Measurements from ENCODE around the gene CCDC138. TPM values are rescaled to one million over a fixed set of nuclear protein-coding genes. Genes with fewer than 3 reads are reported as not detected.

Gene CCDC138
- total RNA-seq, 2 experiments from 2014 or later: 21.5 to 28.1 TPM

DNA sequence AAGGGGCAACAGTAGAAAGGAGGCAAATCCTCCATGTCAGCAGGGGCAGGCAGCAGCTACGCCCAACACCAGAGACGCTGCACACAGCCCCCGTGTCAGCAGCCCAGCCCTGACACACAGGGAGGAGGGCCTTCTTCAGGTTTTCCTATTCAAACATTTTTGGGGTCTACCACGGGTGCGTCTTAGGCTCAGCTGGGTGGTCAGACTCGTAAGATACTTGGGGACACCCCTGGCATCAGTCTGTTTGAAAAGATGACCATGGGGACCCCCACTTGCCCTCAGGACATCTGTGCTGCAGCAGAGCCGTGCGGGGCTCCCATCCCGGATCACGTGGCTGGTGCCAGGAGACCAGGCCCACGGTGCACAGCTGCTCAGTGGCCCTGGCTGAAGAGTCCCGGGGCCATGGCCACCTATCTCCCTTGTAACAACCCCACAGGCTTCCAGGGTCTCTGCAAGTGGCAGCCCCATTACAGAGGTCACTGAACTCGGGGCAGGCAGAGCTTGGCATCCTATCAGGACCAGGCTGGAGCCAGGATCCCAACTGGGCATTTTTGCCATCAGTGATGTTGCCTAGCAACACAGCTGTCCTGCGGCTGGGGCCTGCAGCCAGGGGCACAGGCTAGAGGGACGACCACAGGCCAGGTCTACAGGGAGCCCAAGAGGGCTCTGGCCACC lies 120.0 kb downstream of the CCDC138 start:
- no peak for DNase-seq (ENCODE audit: low spot score)
- Histone ChIP-seq H3K27ac (ENCODE audit: low read depth, low read length, poor library complexity, severe bottlenecking) (no peak overlapping the region), H3K9me2 (ENCODE audit: insufficient read depth, low read length) (no peaks in the 10 kb centered on the region), H3K36me3 (ENCODE audit: insufficient read depth, low read length) (no peaks in the 10 kb centered on the region), H3K4me3 (ENCODE audit: low read depth, low read length, poor library complexity, severe bottlenecking) (no peak overlapping the region), H3K79me2 (ENCODE audit: insufficient read depth, low read depth, low read length) (no peaks in the 10 kb centered on the region), H2AFZ (ENCODE audit: low read length) (no peak overlapping the region), H3K4me1 (ENCODE audit: insufficient read depth, low read length, poor library complexity, severe bottlenecking) (no peaks in the 10 kb centered on the region), H4K20me1 (ENCODE audit: insufficient read depth, low read length) (no peaks in the 10 kb centered on the region), H3K9me3 (ENCODE audit: low read length) (no peaks in the 10 kb centered on the region), H3K4me2 (ENCODE audit: low read length) (no peak overlapping the region)
- intact Hi-C loops (cut with micrococcal nuclease; ENCODE audit: unreplicated experiment): no loop called here
- POLR2A ChIA-PET: no interaction called here
- CTCF ChIA-PET (ENCODE audit: unreplicated experiment): no interaction called here
- BruUV-seq (replicated peaks): no TSS peak
- TF ChIP-seq, protein P1, sequence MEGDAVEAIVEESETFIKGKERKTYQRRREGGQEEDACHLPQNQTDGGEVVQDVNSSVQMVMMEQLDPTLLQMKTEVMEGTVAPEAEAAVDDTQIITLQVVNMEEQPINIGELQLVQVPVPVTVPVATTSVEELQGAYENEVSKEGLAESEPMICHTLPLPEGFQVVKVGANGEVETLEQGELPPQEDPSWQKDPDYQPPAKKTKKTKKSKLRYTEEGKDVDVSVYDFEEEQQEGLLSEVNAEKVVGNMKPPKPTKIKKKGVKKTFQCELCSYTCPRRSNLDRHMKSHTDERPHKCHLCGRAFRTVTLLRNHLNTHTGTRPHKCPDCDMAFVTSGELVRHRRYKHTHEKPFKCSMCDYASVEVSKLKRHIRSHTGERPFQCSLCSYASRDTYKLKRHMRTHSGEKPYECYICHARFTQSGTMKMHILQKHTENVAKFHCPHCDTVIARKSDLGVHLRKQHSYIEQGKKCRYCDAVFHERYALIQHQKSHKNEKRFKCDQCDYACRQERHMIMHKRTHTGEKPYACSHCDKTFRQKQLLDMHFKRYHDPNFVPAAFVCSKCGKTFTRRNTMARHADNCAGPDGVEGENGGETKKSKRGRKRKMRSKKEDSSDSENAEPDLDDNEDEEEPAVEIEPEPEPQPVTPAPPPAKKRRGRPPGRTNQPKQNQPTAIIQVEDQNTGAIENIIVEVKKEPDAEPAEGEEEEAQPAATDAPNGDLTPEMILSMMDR (conservative IDR thresholded peaks at IDR 0.05; ENCODE audit: low read length): no peak
- TF ChIP-seq EZH2phosphoT487 (IDR thresholded peaks at IDR 0.05; ENCODE audit: borderline replicate concordance, low read depth, low read length): no peak

DNA sequence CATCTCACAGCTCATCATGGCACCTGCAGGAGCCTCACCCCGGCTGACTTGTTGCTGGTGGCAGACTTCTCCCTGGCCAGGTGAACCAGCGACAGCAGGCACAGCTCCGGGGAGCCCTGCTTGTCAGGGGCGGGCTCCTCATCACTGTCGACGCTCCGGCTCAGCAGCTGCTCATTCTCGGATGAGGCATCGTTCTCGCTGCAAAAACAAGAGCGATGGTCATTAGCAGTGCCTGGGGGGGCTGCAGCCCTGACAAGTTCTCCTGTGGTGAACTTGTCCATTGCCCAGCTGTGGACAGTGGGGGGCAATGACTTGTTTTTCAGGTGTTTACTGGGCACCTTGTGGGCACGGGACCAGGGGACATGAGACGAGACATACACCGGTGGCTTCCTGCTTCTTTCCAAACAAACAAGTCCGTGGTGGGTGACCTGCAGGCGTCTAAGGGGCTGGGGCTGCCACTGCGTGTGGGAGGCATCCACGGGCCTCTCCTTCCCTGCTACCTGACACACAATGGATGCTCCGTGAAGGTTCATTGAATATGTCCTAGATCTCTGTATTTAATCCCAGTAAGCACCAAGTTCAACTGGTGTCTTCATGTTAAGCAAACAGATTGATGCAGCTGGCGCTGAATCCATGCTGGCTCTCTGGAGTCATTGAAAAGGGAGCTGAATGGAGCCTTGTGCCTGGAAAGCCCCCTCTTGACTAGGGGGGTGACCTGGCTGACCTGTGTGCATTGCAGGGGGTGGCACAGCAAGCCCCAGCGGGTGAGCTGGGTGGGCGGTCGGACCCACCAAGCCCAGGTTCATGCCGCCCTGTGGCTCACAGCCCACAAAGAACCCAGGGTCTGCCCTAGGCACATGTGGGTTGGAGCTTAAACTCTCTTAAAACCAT lies 121.5 kb downstream of the CCDC138 start:
- ChIA-PET CTCF (ENCODE audit: unreplicated experiment) (interaction anchor here (0.6 kb wide), 1 partner anchor 275 kb away, joined by 3 read pairs; no protein-coding TSS in a partner anchor), POLR2A (no interaction called here)
- no peaks in the 10 kb centered on the region for H3K9me3 ChIP-seq (ENCODE audit: low read length)
- intact Hi-C loops (cut with micrococcal nuclease; ENCODE audit: unreplicated experiment): no loop called here
- DNase-seq (ENCODE audit: low spot score): no peak
- H3K27ac ChIP-seq (ENCODE audit: low read depth, low read length, poor library complexity, severe bottlenecking): no peak overlapping the region
- no peaks in the 10 kb centered on the region for H3K4me1 ChIP-seq (ENCODE audit: insufficient read depth, low read length, poor library complexity, severe bottlenecking)
- no peaks in the 10 kb centered on the region for H4K20me1 ChIP-seq (ENCODE audit: insufficient read depth, low read length)
- H3K4me3 ChIP-seq (ENCODE audit: low read depth, low read length, poor library complexity, severe bottlenecking): no peak overlapping the region
- no peaks in the 10 kb centered on the region for H3K79me2 ChIP-seq (ENCODE audit: insufficient read depth, low read depth, low read length)
- H3K9me2 ChIP-seq (ENCODE audit: insufficient read depth, low read length): no peaks in the 10 kb centered on the region
- no peaks in the 10 kb centered on the region for H3K36me3 ChIP-seq (ENCODE audit: insufficient read depth, low read length)
- H3K4me2 ChIP-seq (ENCODE audit: low read length): no peak overlapping the region
- no TSS peak for BruUV-seq (replicated peaks)
- no peak overlapping the region for H2AFZ ChIP-seq (ENCODE audit: low read length)
- no peak for TF ChIP-seq EZH2phosphoT487 (IDR thresholded peaks at IDR 0.05; ENCODE audit: borderline replicate concordance, low read depth, low read length)
- TF ChIP-seq, protein P1 (conservative IDR thresholded peaks at IDR 0.05; ENCODE audit: low read length): no peak

DNA sequence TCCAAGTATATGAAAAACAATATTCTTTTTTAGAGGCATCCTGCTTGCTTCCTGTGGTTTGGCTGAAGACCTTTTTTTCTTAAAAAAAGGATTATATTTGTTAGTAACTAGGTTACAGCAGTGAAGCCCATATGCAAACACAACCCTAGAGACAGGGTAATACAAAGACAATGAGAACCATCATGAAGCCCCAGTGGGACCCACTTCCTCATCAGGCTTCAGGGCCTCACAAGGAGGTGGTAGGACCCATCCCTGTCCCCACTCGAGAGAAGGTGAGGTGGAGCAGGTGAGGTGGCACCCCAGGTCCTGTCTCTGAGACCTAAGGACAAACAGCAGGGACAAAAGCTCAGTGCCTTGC lies 122.1 kb downstream of the CCDC138 start:
- ChIA-PET CTCF (ENCODE audit: unreplicated experiment) (no interaction called here), POLR2A (no interaction called here)
- TF ChIP-seq, protein P1 (conservative IDR thresholded peaks at IDR 0.05; ENCODE audit: low read length): no peak
- no peak for TF ChIP-seq EZH2phosphoT487 (IDR thresholded peaks at IDR 0.05; ENCODE audit: borderline replicate concordance, low read depth, low read length)
- no peaks in the 10 kb centered on the region for H3K36me3 ChIP-seq (ENCODE audit: insufficient read depth, low read length)
- intact Hi-C loops (cut with micrococcal nuclease; ENCODE audit: unreplicated experiment): no loop called here
- no peak overlapping the region for H3K4me3 ChIP-seq (ENCODE audit: low read depth, low read length, poor library complexity, severe bottlenecking)
- H3K9me2 ChIP-seq (ENCODE audit: insufficient read depth, low read length): no peaks in the 10 kb centered on the region
- H2AFZ ChIP-seq (ENCODE audit: low read length): no peak overlapping the region
- H3K4me2 ChIP-seq (ENCODE audit: low read length): no peak overlapping the region
- DNase-seq (ENCODE audit: low spot score): no peak
- H3K9me3 ChIP-seq (ENCODE audit: low read length): no peaks in the 10 kb centered on the region
- no peak overlapping the region for H3K27ac ChIP-seq (ENCODE audit: low read depth, low read length, poor library complexity, severe bottlenecking)
- BruUV-seq (replicated peaks): no TSS peak
- no peaks in the 10 kb centered on the region for H3K79me2 ChIP-seq (ENCODE audit: insufficient read depth, low read depth, low read length)
- H3K4me1 ChIP-seq (ENCODE audit: insufficient read depth, low read length, poor library complexity, severe bottlenecking): no peaks in the 10 kb centered on the region
- H4K20me1 ChIP-seq (ENCODE audit: insufficient read depth, low read length): no peaks in the 10 kb centered on the region
